ENCODE measurements around the gene ASB6.

The ASB6 gene

GRCh38 chr9:129675620-129676019, 33.7 kb upstream of the ASB6 start:
- no peak for DNase-seq (ENCODE audit: low read depth)
- no peak for TF ChIP-seq CTCF (IDR thresholded peaks at IDR 0.05; ENCODE audit: insufficient read depth, low read depth, low read length, missing control alignments)
- no peak overlapping the region for H3K4me3 ChIP-seq (ENCODE audit: low read length)

- no peak overlapping the region for H3K4me3 ChIP-seq (ENCODE audit: low read length)
- no peak for TF ChIP-seq CTCF (IDR thresholded peaks at IDR 0.05; ENCODE audit: insufficient read depth, low read depth, low read length, missing control alignments)
- DNase-seq (ENCODE audit: low read depth) = no peak
Observed at GRCh38 chr9:129674229-129674628, 32.3 kb upstream of the ASB6 start.

- DNase-seq (ENCODE audit: low read depth) = no peak
Observed at GRCh38 chr9:129673602-129674001, 31.7 kb upstream of the ASB6 start.

GRCh38 chr9:129672702-129673101, 30.8 kb upstream of the ASB6 start:
- no peak overlapping the region for H3K4me3 ChIP-seq (ENCODE audit: low read length)
- no peak for TF ChIP-seq CTCF (IDR thresholded peaks at IDR 0.05; ENCODE audit: insufficient read depth, low read depth, low read length, missing control alignments)
- no peak for DNase-seq (ENCODE audit: low read depth)

More at GRCh38 chr9:129673602-129674001, 31.7 kb upstream of the ASB6 start:
- no peak for TF ChIP-seq CTCF (IDR thresholded peaks at IDR 0.05; ENCODE audit: insufficient read depth, low read depth, low read length, missing control alignments)
- no peak overlapping the region for H3K4me3 ChIP-seq (ENCODE audit: low read length)

- no peak overlapping the region for H3K4me3 ChIP-seq (ENCODE audit: low read length)
- no peak for TF ChIP-seq CTCF (IDR thresholded peaks at IDR 0.05; ENCODE audit: insufficient read depth, low read depth, low read length, missing control alignments)
- DNase-seq (ENCODE audit: low read depth) = peak; percentile 45
Observed at GRCh38 chr9:129671519-129671918, 29.6 kb upstream of the ASB6 start.

- DNase-seq (ENCODE audit: low read depth) = no peak
- no peak for TF ChIP-seq CTCF (IDR thresholded peaks at IDR 0.05; ENCODE audit: insufficient read depth, low read depth, low read length, missing control alignments)
- no peak overlapping the region for H3K4me3 ChIP-seq (ENCODE audit: low read length)
Observed at GRCh38 chr9:129671065-129671464, 29.1 kb upstream of the ASB6 start.

- DNase-seq (ENCODE audit: low read depth) = no peak
- H3K4me3 ChIP-seq (ENCODE audit: low read length) = no peak overlapping the region
- no peak for TF ChIP-seq CTCF (IDR thresholded peaks at IDR 0.05; ENCODE audit: insufficient read depth, low read depth, low read length, missing control alignments)
Observed at GRCh38 chr9:129669946-129670345, 28.0 kb upstream of the ASB6 start.

Data from epithelial cell of esophagus (primary cell).